ENCODE results near the gene VANGL1. TPM values are rescaled to one million over a fixed set of nuclear protein-coding genes. Genes with fewer than 3 reads are reported as not detected.

The VANGL1 gene
- total RNA-seq, 1 experiment from 2014 or later: 10.5 TPM

GRCh38 chr1:115680730-115681111 lies 39.0 kb downstream of the VANGL1 start:
- intact Hi-C loops (cut with micrococcal nuclease): no loop called here
- Mint-ChIP-seq H3K27ac (ENCODE audit: low read depth, unreplicated experiment) (peak overlapping the region; percentile 68), H3K4me1 (ENCODE audit: insufficient read depth, unreplicated experiment) (peaks cover 18% of the 10 kb centered on the region), H3K4me3 (ENCODE audit: unreplicated experiment) (no peak overlapping the region), H3K36me3 (ENCODE audit: insufficient read depth, unreplicated experiment) (peaks cover 17% of the 10 kb centered on the region), H3K27me3 (ENCODE audit: insufficient read depth, unreplicated experiment) (no peaks in the 10 kb centered on the region), H3K9me3 (ENCODE audit: unreplicated experiment) (no peaks in the 10 kb centered on the region)
- TF ChIP-seq, protein P1, sequence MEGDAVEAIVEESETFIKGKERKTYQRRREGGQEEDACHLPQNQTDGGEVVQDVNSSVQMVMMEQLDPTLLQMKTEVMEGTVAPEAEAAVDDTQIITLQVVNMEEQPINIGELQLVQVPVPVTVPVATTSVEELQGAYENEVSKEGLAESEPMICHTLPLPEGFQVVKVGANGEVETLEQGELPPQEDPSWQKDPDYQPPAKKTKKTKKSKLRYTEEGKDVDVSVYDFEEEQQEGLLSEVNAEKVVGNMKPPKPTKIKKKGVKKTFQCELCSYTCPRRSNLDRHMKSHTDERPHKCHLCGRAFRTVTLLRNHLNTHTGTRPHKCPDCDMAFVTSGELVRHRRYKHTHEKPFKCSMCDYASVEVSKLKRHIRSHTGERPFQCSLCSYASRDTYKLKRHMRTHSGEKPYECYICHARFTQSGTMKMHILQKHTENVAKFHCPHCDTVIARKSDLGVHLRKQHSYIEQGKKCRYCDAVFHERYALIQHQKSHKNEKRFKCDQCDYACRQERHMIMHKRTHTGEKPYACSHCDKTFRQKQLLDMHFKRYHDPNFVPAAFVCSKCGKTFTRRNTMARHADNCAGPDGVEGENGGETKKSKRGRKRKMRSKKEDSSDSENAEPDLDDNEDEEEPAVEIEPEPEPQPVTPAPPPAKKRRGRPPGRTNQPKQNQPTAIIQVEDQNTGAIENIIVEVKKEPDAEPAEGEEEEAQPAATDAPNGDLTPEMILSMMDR (IDR thresholded peaks at IDR 0.05; ENCODE audit: unreplicated experiment): no peak
- no peak for DNase-seq (ENCODE audit: unreplicated experiment)
- POLR2A ChIA-PET: interaction anchor here (0.6 to 2.6 kb wide), 3 partner anchors 13 to 39 kb away, joined by 3 to 18 read pairs (median 3); partner anchors contain the start of gene VANGL1
- CTCF ChIA-PET: interaction anchor here (0.9 to 1.7 kb wide), 2 partner anchors 26 to 38 kb away, joined by 3 to 6 read pairs; no protein-coding TSS in a partner anchor
- no TSS peak for BruUV-seq (replicated peaks)

GRCh38 chr1:115682792-115683191 lies 41.0 kb downstream of the VANGL1 start:
- ChIA-PET CTCF (interaction anchor here (0.6 kb wide), 1 partner anchor 138 kb away, joined by 3 read pairs; no protein-coding TSS in a partner anchor), POLR2A (interaction anchor here (1.1 kb wide), 1 partner anchor 14 kb away, joined by 3 read pairs; no protein-coding TSS in a partner anchor)
- BruUV-seq (replicated peaks): no TSS peak
- intact Hi-C loops (cut with micrococcal nuclease): no loop called here
- DNase-seq (ENCODE audit: unreplicated experiment): no peak
- TF ChIP-seq, protein P1 (IDR thresholded peaks at IDR 0.05; ENCODE audit: unreplicated experiment): no peak
- no peaks in the 10 kb centered on the region for H3K27me3 Mint-ChIP-seq (ENCODE audit: insufficient read depth, unreplicated experiment)
- peaks cover 18% of the 10 kb centered on the region for H3K4me1 Mint-ChIP-seq (ENCODE audit: insufficient read depth, unreplicated experiment)
- no peak overlapping the region for H3K27ac Mint-ChIP-seq (ENCODE audit: low read depth, unreplicated experiment)
- H3K4me3 Mint-ChIP-seq (ENCODE audit: unreplicated experiment): no peak overlapping the region
- H3K9me3 Mint-ChIP-seq (ENCODE audit: unreplicated experiment): no peaks in the 10 kb centered on the region
- H3K36me3 Mint-ChIP-seq (ENCODE audit: insufficient read depth, unreplicated experiment): peaks cover 24% of the 10 kb centered on the region

DNA sequence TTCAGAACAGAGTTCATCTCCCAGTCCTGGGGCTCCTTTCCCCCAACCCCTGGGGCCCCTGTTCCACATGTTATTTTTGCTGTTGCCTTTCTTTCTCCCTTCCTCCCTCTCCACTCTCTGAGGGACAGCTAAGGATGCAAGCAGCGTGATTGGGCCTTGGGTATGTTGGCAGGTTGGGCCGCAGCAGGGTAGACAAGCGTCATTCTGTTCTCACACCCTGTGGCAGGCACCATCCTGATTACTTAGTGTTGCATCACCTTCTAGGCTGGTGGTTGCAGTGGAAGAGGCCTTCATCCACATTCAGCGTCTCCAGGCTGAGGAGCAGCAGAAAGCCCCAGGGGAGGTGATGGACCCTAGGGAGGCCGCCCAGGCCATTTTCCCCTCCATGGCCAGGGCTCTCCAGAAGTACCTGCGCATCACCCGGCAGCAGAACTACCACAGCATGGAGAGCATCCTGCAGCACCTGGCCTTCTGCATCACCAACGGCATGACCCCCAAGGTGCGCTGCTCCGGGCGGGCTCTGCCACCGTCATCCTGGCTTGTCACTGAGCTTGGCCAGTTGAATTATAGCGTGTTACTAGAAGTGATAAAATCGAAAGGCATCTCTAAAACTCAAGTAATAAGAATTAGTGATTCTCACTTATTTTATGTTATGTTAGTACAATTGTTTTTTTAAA lies 43.4 kb downstream of the VANGL1 start:
- peaks cover 37% of the 10 kb centered on the region for H3K36me3 Mint-ChIP-seq (ENCODE audit: insufficient read depth, unreplicated experiment)
- peaks cover 4% of the 10 kb centered on the region for H3K4me1 Mint-ChIP-seq (ENCODE audit: insufficient read depth, unreplicated experiment)
- H3K9me3 Mint-ChIP-seq (ENCODE audit: unreplicated experiment): no peaks in the 10 kb centered on the region
- no TSS peak for BruUV-seq (replicated peaks)
- no peak overlapping the region for H3K27ac Mint-ChIP-seq (ENCODE audit: low read depth, unreplicated experiment)
- ChIA-PET POLR2A (interaction anchor here (0.9 kb wide), 1 partner anchor 16 kb away, joined by 3 read pairs; no protein-coding TSS in a partner anchor), CTCF (interaction anchor here (3.3 kb wide), 1 partner anchor 21 kb away, joined by 10 read pairs; no protein-coding TSS in a partner anchor)
- no peaks in the 10 kb centered on the region for H3K27me3 Mint-ChIP-seq (ENCODE audit: insufficient read depth, unreplicated experiment)
- intact Hi-C loops (cut with micrococcal nuclease): no loop called here
- DNase-seq (ENCODE audit: unreplicated experiment): no peak
- TF ChIP-seq, protein P1 (IDR thresholded peaks at IDR 0.05; ENCODE audit: unreplicated experiment): no peak
- no peak overlapping the region for H3K4me3 Mint-ChIP-seq (ENCODE audit: unreplicated experiment)

- DNase-seq (ENCODE audit: unreplicated experiment): no peak
- Mint-ChIP-seq H3K4me3 (ENCODE audit: unreplicated experiment) (no peak overlapping the region), H3K27me3 (ENCODE audit: insufficient read depth, unreplicated experiment) (no peaks in the 10 kb centered on the region), H3K36me3 (ENCODE audit: insufficient read depth, unreplicated experiment) (peaks cover 46% of the 10 kb centered on the region), H3K27ac (ENCODE audit: low read depth, unreplicated experiment) (no peak overlapping the region), H3K4me1 (ENCODE audit: insufficient read depth, unreplicated experiment) (no peaks in the 10 kb centered on the region), H3K9me3 (ENCODE audit: unreplicated experiment) (no peaks in the 10 kb centered on the region)
- CTCF ChIA-PET: interaction anchor here (1.9 kb wide), 1 partner anchor 19 kb away, joined by 5 read pairs; no protein-coding TSS in a partner anchor
- intact Hi-C loops (cut with micrococcal nuclease): no loop called here
- TF ChIP-seq, protein P1 (IDR thresholded peaks at IDR 0.05; ENCODE audit: unreplicated experiment): no peak
- POLR2A ChIA-PET: interaction anchor here (0.6 to 1.0 kb wide), 2 partner anchors 9 to 53 kb away, joined by 4 to 6 read pairs; no protein-coding TSS in a partner anchor
- no TSS peak for BruUV-seq (replicated peaks)
Observed at GRCh38 chr1:115687744-115688143, 46.0 kb downstream of the VANGL1 start.

Data from MCF 10A (cell line).